H9 (cell line): ENCODE results near the gene SEMA3G. TPM values are rescaled to one million over a fixed set of nuclear protein-coding genes. Genes with fewer than 3 reads are reported as not detected.

Experiments used
- DNase-seq: peaks from one replicate; pipeline ENCODE4 v3.0.0-alpha.2; 2017
- H2AFZ ChIP-seq: one replicate; pipeline ENCODE4 v1.6.1; 2013; ENCODE audit warnings: mild to moderate bottlenecking, low read length, control low read depth, moderate library complexity
- H2AK5ac ChIP-seq: 2 replicates; pipeline ENCODE4 v1.6.1; 2013; ENCODE audit warnings: low read length, control low read depth, mixed read lengths; ENCODE audit not compliant: insufficient read length
- H2BK120ac ChIP-seq: one replicate; pipeline ENCODE4 v1.6.1; 2013; ENCODE audit warnings: low read depth, mild to moderate bottlenecking, low read length, control low read depth, inconsistent platforms; ENCODE audit not compliant: poor library complexity, severe bottlenecking
- H2BK12ac ChIP-seq: 2 replicates; pipeline ENCODE4 v1.6.1; 2013; ENCODE audit warnings: low read length, control low read depth, mixed read lengths, low read depth; ENCODE audit not compliant: insufficient read length
- H2BK15ac ChIP-seq: 2 replicates; pipeline ENCODE4 v1.6.1; 2013; ENCODE audit warnings: low read depth, low read length, control low read depth
- H2BK20ac ChIP-seq: one replicate; pipeline ENCODE4 v1.6.1; 2013; ENCODE audit warnings: low read depth, mild to moderate bottlenecking, low read length, control low read depth, inconsistent platforms; ENCODE audit not compliant: poor library complexity, severe bottlenecking
- H2BK5ac ChIP-seq: 2 replicates; pipeline ENCODE4 v1.6.1; 2013; ENCODE audit warnings: low read length, control low read depth, mixed read lengths; ENCODE audit not compliant: insufficient read length
- H3K14ac ChIP-seq: 2 replicates; pipeline ENCODE4 v1.6.1; 2013; ENCODE audit warnings: low read length, control low read depth; ENCODE audit not compliant: insufficient read depth
- H3K18ac ChIP-seq: 2 replicates; pipeline ENCODE4 v1.6.1; 2013; ENCODE audit warnings: low read depth, mild to moderate bottlenecking, mixed read lengths, low read length, control low read depth; ENCODE audit not compliant: insufficient read length
- H3K23ac ChIP-seq: 2 replicates; pipeline ENCODE4 v1.6.1; 2013; ENCODE audit warnings: low read length, control low read depth, mixed read lengths, low read depth; ENCODE audit not compliant: insufficient read length
- H3K23me2 ChIP-seq: 2 replicates; pipeline ENCODE4 v1.6.1; 2013; ENCODE audit warnings: low read depth, mild to moderate bottlenecking, mixed read lengths, low read length, control low read depth; ENCODE audit not compliant: insufficient read length, poor library complexity, severe bottlenecking
- H3K27ac ChIP-seq: 2 replicates; pipeline ENCODE4 v1.5.1; 2013; ENCODE audit warnings: low read length, control low read depth, mixed read lengths, low read depth; ENCODE audit not compliant: insufficient read length
- H3K27me3 ChIP-seq: 2 replicates; pipeline ENCODE4 v1.6.1; 2013; ENCODE audit warnings: low read length, control low read depth, inconsistent platforms; ENCODE audit not compliant: insufficient read depth
- H3K4ac ChIP-seq: 2 replicates; pipeline ENCODE4 v1.6.1; 2013; ENCODE audit warnings: low read depth, mild to moderate bottlenecking, control low read depth, inconsistent platforms, low read length, moderate library complexity
- H3K4me1 ChIP-seq: 2 replicates; pipeline ENCODE4 v1.6.1; 2013; ENCODE audit warnings: low read length, control low read depth, inconsistent platforms; ENCODE audit not compliant: insufficient read depth
- H3K4me2 ChIP-seq: 2 replicates; pipeline ENCODE4 v1.6.1; 2013; ENCODE audit warnings: low read length, control low read depth, mixed read lengths; ENCODE audit not compliant: insufficient read length, insufficient read depth
- H3K56ac ChIP-seq: 2 replicates; pipeline ENCODE4 v1.6.1; 2013; ENCODE audit warnings: low read depth, mild to moderate bottlenecking, mixed read lengths, low read length, control low read depth; ENCODE audit not compliant: insufficient read length
- H3K79me1 ChIP-seq: 2 replicates; pipeline ENCODE4 v1.6.1; 2013; ENCODE audit warnings: low read depth, mild to moderate bottlenecking, moderate library complexity, low read length, control low read depth, inconsistent platforms; ENCODE audit not compliant: insufficient read depth, poor library complexity, severe bottlenecking
- H3K79me2 ChIP-seq: 2 replicates; pipeline ENCODE4 v1.6.1; 2013; ENCODE audit warnings: low read length, control low read depth, inconsistent platforms; ENCODE audit not compliant: insufficient read depth
- H3K9ac ChIP-seq: 2 replicates; pipeline ENCODE4 v1.6.1; 2013; ENCODE audit warnings: low read length, control low read depth, mixed read lengths; ENCODE audit not compliant: insufficient read length; ENCODE audit errors: extremely low read depth
- H3K9me3 ChIP-seq: one replicate; pipeline ENCODE4 v1.6.1; 2013; ENCODE audit warnings: low read depth, low read length, inconsistent platforms; ENCODE audit not compliant: control insufficient read depth
- H3T11ph ChIP-seq: one replicate; pipeline ENCODE4 v1.6.1; 2013; ENCODE audit warnings: mild to moderate bottlenecking, low read length, control low read depth, inconsistent platforms
- H4K20me1 ChIP-seq: one replicate; pipeline ENCODE4 v1.6.1; 2013; ENCODE audit not compliant: control insufficient read depth, insufficient read length, insufficient read depth
- H4K5ac ChIP-seq: 2 replicates; pipeline ENCODE4 v1.6.1; 2013; ENCODE audit warnings: low read depth, mild to moderate bottlenecking, mixed read lengths, low read length, control low read depth; ENCODE audit not compliant: insufficient read length
- H4K8ac ChIP-seq: replicated peaks from 2 replicates; pipeline ENCODE4 v1.6.1; 2013; ENCODE audit warnings: low read length, control low read depth, mixed read lengths, low read depth; ENCODE audit not compliant: insufficient read length
- H4K91ac ChIP-seq: 2 replicates; pipeline ENCODE4 v1.6.1; 2013; ENCODE audit warnings: low read depth, mild to moderate bottlenecking, moderate library complexity, mixed read lengths, low read length, control low read depth; ENCODE audit not compliant: insufficient read length
- H3K27ac Mint-ChIP-seq, 3 experiments: 2 replicates in 2 of 3; 3 replicates in 1 of 3; pipeline ENCODE4 v1.8.0; 2020 to 2021; ENCODE audit warnings: mixed read lengths in 3 of 3, mild to moderate bottlenecking in 1 of 3, moderate library complexity in 1 of 3
- H3K27me3 Mint-ChIP-seq: 2 replicates; pipeline ENCODE4 v1.8.0; 2021; ENCODE audit warnings: low read depth, mild to moderate bottlenecking, moderate library complexity, mixed read lengths
- H3K36me3 Mint-ChIP-seq, 3 experiments: 2 replicates in 2 of 3; 3 replicates in 1 of 3; pipeline ENCODE4 v1.8.0; 2020 to 2021; ENCODE audit warnings: low read depth in 3 of 3, mixed read lengths in 3 of 3; ENCODE audit not compliant: insufficient read depth in 1 of 3
- H3K4me1 Mint-ChIP-seq, 2 experiments: 2 replicates each; pipeline ENCODE4 v1.8.0; 2020; ENCODE audit warnings: mixed read lengths in 2 of 2
- H3K4me3 Mint-ChIP-seq, 2 experiments: 2 replicates in 1 of 2; 3 replicates in 1 of 2; pipeline ENCODE4 v1.8.0; 2020 to 2021; ENCODE audit warnings: mild to moderate bottlenecking in 2 of 2, mixed read lengths in 2 of 2, moderate library complexity in 1 of 2
- H3K9me3 Mint-ChIP-seq, 2 experiments: 2 replicates in 1 of 2; 3 replicates in 1 of 2; pipeline ENCODE4 v1.8.0; 2020; ENCODE audit warnings: mild to moderate bottlenecking in 2 of 2, mixed read lengths in 2 of 2, moderate library complexity in 1 of 2
- WGBS: extraction: QIAGEN DNeasy Blood & Tissue Kit; methylation state at CpG from one replicate; pipeline ENCODE4 v1.1.7; 2013; ENCODE audit warnings: missing lambda C conversion rate, low lambda C conversion rate, mixed read lengths; ENCODE audit not compliant: insufficient read length; ENCODE audit errors: extremely low coverage; 5-methylcytosine and 5-hydroxymethylcytosine counted together
- total RNA-seq: library from RNA; stranded (reverse); gene quantifications from 2 replicates; pipeline ENCODE4 v1.2.1, GENCODE V29; 2021
- TF ChIP-seq, protein P1 (sequence below): fragments of 200-600 bp; sonication (generic); conservative IDR thresholded peaks from 3 replicates; pipeline ENCODE4 v1.8.0; 2021; ENCODE audit warnings: antibody characterized with exemption, mild to moderate bottlenecking

The SEMA3G gene
- total RNA-seq, 1 experiment from 2014 or later = 2.4 TPM

DNA sequence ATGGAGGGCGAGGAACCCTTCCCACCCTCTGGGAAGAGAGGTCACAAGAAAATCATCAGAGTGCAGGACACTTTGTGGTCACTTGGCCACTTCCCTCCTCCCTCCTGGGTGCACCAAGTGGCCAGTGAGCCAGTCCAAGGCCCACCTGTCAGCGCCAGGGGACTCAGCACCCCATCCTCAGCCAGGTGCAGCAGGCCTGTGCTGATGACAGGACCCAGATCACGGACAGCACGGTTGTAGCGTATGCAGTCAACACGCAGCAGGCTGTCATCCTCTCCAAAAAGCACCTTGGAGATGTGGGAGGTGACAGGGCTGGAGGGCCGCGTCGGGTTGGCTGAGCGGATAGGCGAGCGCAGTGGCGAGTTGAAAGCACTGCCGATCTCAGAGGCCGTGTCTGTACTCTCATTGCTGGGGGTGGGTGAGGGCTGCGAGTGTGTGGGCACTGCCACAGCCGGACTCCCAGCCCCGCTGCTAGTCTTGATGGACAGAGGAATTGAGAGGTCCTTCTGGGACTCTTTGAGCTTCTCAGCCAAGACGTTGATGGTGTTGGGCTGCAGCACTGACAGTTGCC is 41.5 kb downstream of the SEMA3G start:
- Mint-ChIP-seq H3K27ac (no peak overlapping the region), H3K27me3 (no peaks in the 10 kb centered on the region), H3K4me1 (no peaks in the 10 kb centered on the region), H3K4me3 (no peak overlapping the region; a peak in 1 of 5 replicates), H3K9me3 (no peaks in the 10 kb centered on the region), H3K36me3 (peaks cover 38 to 74% (median 67%) of the 10 kb centered on the region in 3 experiments)
- no peak overlapping the region for H3K23ac ChIP-seq
- H4K5ac ChIP-seq = no peak overlapping the region
- H3K27me3 ChIP-seq = no peaks in the 10 kb centered on the region
- H3K27ac ChIP-seq = no peak overlapping the region
- H2BK5ac ChIP-seq = no peak overlapping the region
- H3K4me1 ChIP-seq = no peaks in the 10 kb centered on the region
- DNase-seq = no peak
- H3K4me2 ChIP-seq = no peak overlapping the region
- no peak overlapping the region for H4K91ac ChIP-seq
- H2BK15ac ChIP-seq = no peak overlapping the region
- TF ChIP-seq, protein P1, sequence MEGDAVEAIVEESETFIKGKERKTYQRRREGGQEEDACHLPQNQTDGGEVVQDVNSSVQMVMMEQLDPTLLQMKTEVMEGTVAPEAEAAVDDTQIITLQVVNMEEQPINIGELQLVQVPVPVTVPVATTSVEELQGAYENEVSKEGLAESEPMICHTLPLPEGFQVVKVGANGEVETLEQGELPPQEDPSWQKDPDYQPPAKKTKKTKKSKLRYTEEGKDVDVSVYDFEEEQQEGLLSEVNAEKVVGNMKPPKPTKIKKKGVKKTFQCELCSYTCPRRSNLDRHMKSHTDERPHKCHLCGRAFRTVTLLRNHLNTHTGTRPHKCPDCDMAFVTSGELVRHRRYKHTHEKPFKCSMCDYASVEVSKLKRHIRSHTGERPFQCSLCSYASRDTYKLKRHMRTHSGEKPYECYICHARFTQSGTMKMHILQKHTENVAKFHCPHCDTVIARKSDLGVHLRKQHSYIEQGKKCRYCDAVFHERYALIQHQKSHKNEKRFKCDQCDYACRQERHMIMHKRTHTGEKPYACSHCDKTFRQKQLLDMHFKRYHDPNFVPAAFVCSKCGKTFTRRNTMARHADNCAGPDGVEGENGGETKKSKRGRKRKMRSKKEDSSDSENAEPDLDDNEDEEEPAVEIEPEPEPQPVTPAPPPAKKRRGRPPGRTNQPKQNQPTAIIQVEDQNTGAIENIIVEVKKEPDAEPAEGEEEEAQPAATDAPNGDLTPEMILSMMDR = no peak
- H2BK20ac ChIP-seq = no peak overlapping the region
- no peak overlapping the region for H3K14ac ChIP-seq
- no peak overlapping the region for H4K8ac ChIP-seq
- H2BK120ac ChIP-seq = no peak overlapping the region
- H4K20me1 ChIP-seq = no peaks in the 10 kb centered on the region
- H3K9ac ChIP-seq = no peak overlapping the region
- H2BK12ac ChIP-seq = no peak overlapping the region
- no peaks in the 10 kb centered on the region for H3K23me2 ChIP-seq
- no peaks in the 10 kb centered on the region for H3K79me1 ChIP-seq
- WGBS = no CpG with 5 or more reads among the region's 19 CpGs
- no peak overlapping the region for H2AK5ac ChIP-seq
- H3K4ac ChIP-seq = no peak overlapping the region
- no peak overlapping the region for H2AFZ ChIP-seq
- no peaks in the 10 kb centered on the region for H3K79me2 ChIP-seq
- no peak overlapping the region for H3K56ac ChIP-seq
- no peak overlapping the region for H3K18ac ChIP-seq
- no peak overlapping the region for H3T11ph ChIP-seq
- no peaks in the 10 kb centered on the region for H3K9me3 ChIP-seq
